G401.6 (cell line): ENCODE data around the gene HIVEP1.

ENCODE experiments used
- FAIRE-seq: peaks from 2 replicates; lab custom pipeline; 2012; peaks lifted over from hg19 to GRCh38; lab: Jason Lieb, UNC

The HIVEP1 gene

DNA sequence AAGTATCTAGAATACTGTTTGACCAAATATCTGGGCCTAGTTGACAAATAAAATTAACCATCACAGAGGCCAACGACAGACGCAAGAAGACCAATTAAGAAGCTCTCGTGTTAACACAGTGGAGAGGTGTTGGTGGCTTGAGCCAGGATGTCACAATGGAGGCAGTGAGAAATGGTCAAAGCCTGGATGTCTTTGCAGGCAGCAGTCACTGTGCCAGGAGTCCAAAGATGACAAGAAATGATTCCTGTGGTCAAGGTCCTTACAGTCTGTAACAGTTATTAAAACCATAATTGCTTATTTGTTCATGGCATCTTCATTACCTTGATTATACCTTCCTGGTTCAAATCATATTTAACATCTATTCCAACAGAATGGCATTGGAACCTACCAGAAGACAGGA is 186.7 kb downstream of the HIVEP1 start:
- FAIRE-seq, result no peak

DNA sequence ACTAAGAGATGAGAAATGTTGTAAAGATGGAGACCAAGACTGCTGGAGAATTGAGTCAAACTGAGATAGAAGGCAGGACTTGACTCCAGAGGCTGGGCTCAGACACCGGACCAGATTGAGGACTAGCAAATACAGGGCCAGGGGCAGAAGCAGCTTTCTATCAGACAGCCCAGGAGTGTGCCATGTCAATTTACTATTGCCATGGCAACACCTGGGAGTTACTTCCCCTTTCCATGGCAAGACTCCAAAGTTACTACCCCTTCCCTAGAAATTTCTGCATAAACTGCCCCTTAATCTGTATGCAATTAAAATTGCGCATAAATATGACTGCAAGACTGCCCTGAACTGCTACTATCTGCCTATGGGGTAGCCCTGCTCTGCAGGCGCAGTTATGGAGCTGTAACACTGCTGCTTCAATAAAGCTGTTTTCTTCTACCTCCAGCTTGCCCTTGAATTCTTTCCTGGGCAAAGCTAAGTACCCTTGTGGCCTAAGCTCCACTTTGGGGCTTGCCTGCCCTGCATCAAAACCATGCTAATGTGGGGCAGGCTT is 188.0 kb downstream of the HIVEP1 start:
- no peak for FAIRE-seq

DNA sequence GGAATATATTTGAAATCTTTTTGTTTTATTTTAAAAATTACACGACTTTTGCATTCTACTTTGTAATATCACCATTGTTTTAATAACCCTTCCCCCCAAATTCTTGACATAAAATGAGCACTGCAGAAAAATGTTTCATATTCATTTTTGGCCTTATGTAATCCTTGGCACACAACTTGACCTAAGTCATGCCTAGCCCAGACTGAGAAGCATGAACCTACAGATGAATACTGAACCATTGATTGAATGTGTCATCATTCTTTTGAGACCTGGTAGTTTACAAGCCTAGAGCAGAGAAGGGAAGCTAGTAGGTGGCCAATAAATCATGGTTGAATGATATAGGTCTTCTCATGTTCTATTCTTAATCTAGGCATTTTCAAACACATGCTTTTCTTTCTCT is 188.6 kb downstream of the HIVEP1 start:
- no peak for FAIRE-seq

GRCh38 chr6:12203001-12203400 is 190.9 kb downstream of the HIVEP1 start:
- no peak for FAIRE-seq

GRCh38 chr6:12208190-12208589 is 196.1 kb downstream of the HIVEP1 start:
- FAIRE-seq, result no peak

DNA sequence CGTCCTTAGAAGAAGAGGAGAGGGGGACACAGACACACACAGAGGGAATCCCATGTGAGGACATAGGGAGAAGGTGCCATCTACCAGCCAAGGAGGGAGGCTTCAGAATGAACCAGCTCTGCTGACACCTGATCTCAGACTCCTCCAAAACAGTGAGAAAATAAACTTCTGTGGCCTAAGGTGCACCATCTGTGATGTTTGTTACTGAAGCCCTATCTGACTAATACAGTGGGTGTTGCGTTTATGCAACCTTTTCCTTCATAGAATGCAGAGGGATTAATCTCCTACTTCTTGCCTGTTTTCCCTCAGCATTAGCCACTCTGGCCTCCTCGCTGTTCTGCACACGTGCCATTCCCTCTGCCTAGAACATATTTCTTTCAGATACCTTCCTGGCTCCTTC is 196.6 kb downstream of the HIVEP1 start:
- no peak for FAIRE-seq
